Transverse colon (tissue), 4 donors: Measurements from ENCODE around the gene SGSH. TPM values are rescaled to one million over a fixed set of nuclear protein-coding genes. Genes with fewer than 3 reads are reported as not detected.
"Not testable (repeated sequence)": the region's sequence is repeated elsewhere in the genome, so short reads cannot be mapped to it uniquely, and the experiment has no call there.

Source experiments
- DNase-seq: peaks from one replicate; pipeline ENCODE4 v3.0.0-alpha.2; 2019
- H3K27ac ChIP-seq, 4 donors: fragments of 200-600 bp; sonication (generic); 2 replicates each; pipeline ENCODE4 v1.5.1; 2016 to 2018; ENCODE audit warnings: inconsistent platforms in 4 of 4
- H3K27me3 ChIP-seq: fragments of 200-600 bp; sonication (generic); 2 replicates; pipeline ENCODE4 v1.5.1; 2017; ENCODE audit warnings: inconsistent platforms
- H3K36me3 ChIP-seq, 4 donors: fragments of 200-600 bp; sonication (generic); 2 replicates each; pipeline ENCODE4 v1.5.1; 2017 to 2019; ENCODE audit warnings: inconsistent platforms in 4 of 4
- H3K4me1 ChIP-seq, 4 donors: fragments of 200-600 bp; sonication (generic); 2 replicates each; pipeline ENCODE4 v1.5.1; 2017 to 2020; ENCODE audit warnings: inconsistent platforms in 4 of 4
- H3K4me3 ChIP-seq, 4 donors: fragments of 200-600 bp; sonication (generic); 1 replicate in 1 of 4; 2 replicates in 3 of 4; pipeline versions ENCODE4 v1.5.1 to v1.6.1; 2017 to 2019; ENCODE audit warnings: inconsistent platforms in 4 of 4
- H3K9me3 ChIP-seq, 2 donors: fragments of 200-600 bp; sonication (generic); 2 replicates each; pipeline ENCODE4 v1.5.1; 2017 to 2019; ENCODE audit warnings: inconsistent platforms in 2 of 2
- EP300 ChIP-seq: sonication (generic); formaldehyde crosslinking; IDR thresholded peaks from one replicate; pipeline ENCODE4 v1.6.1; 2017; ENCODE audit warnings: antibody characterized with exemption, low read depth
- POLR2A ChIP-seq: fragments of 450-650 bp; IDR thresholded peaks from one replicate; pipeline ENCODE4 v1.6.1; 2016; ENCODE audit warnings: antibody characterized with exemption, mild to moderate bottlenecking, moderate library complexity
- POLR2AphosphoS5 ChIP-seq, 3 donors: sonication (generic); formaldehyde crosslinking; IDR thresholded peaks; one replicate each; pipeline ENCODE4 v1.6.1; 2016; ENCODE audit warnings: antibody characterized with exemption in 3 of 3
- WGBS, 2 donors: methylation state at CpG; one replicate each; pipeline ENCODE4 v1.1.5; 2018; ENCODE audit warnings: low coverage in 1 of 2; 5-methylcytosine and 5-hydroxymethylcytosine counted together
- in situ Hi-C, 4 donors: fragments of 200-750 bp; cut with MboI; loops; one replicate each; pipeline versions ENCODE4 v1.15.0 to v1.15.1; 2017; ENCODE audit warnings: low sequenced_read_pairs in 3 of 4, low pct_ligation_motif_present in 1 of 4, low pct_unique_long_range_greater_than_20kb in 1 of 4
- intact Hi-C: fragments of 100-400 bp; cut with DNase I; formaldehyde crosslinking; loops from one replicate; pipeline ENCODE4 v1.15.1; 2023; ENCODE audit warnings: low total_unique reads
- total RNA-seq, 4 donors: library from RNA; depleted of rRNA; stranded (reverse); fragments of >200 nt; gene quantifications; one replicate each; pipeline ENCODE4 v1.1.0, GENCODE V29; 2016
- TF ChIP-seq, protein P1 (sequence below), 5 experiments: fragments of 200-600 bp in 3 of 5; fragments of 450-650 bp in 2 of 5; sonication (generic) in 3 of 5; IDR thresholded peaks; 1 replicate in 2 of 5; 2 replicates in 3 of 5; pipeline ENCODE4 v1.5.1; 2016 to 2017; ENCODE audit warnings: antibody characterized with exemption in 5 of 5, inconsistent platforms in 3 of 5, mild to moderate bottlenecking in 2 of 5, moderate library complexity in 1 of 5

SGSH gene
- total RNA-seq, 4 donors from 2014 or later, result 26.2 to 66.2 (median 39.9) TPM

DNA sequence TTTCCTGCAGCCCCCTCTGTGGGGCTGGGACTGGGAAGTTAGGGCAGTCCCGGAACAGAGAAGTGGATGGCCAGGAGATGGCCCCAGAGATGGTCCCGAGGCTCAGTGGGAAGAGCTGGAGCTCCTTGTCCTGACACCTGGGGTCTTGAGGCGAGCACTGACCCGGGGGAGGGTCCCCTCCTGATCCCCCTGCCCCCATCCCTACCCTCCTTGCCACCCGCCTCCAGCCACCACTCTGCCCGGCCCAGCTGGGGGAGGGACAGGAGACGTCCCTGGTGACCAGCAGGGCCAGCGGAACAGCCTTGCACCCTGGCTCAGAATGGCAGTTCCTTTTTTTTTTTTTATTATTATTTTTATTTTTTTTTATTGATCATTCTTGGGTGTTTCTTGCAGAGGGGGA is 26.6 kb upstream of the SGSH start:
- no peak for TF ChIP-seq POLR2A
- Histone ChIP-seq H3K4me1 (no peaks in the 10 kb centered on the region), H3K36me3 (peaks cover 0 to 4% (median 0%) of the 10 kb centered on the region in 4 donors), H3K4me3 (no peak overlapping the region), H3K27ac (no peak overlapping the region), H3K27me3 (no peaks in the 10 kb centered on the region), H3K9me3 (no peaks in the 10 kb centered on the region)
- WGBS, 2 donors, result 89% methylated on average over 8 of the region's 8 CpGs; no CpG with 5 or more reads in 1 of the 2 donors
- intact Hi-C loops (no loop called here), in situ Hi-C loops (loop anchor here in 1 of 4 donors (25.0 kb wide), 1 partner anchor 159 kb away; no protein-coding TSS in a partner anchor)
- DNase-seq, result no peak

DNA sequence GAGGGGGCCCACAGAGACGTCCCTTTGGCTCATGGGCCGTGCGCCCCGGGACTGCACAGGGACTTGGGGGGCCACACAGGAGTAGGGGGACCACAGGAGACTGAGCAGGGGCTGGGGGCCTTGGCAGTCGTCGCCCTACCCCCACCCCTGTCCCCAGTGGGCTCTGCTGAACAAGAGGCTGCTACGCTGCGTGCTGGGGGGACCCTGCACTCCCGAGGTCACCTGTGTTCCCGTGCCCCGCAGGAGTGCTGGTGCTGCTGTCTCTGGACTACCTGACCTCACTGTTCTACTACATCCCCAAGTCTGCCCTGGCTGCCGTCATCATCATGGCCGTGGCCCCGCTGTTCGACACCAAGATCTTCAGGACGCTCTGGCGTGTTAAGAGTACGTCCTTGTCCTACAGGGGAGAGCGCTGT is 26.1 kb upstream of the SGSH start:
- TF ChIP-seq POLR2AphosphoS5 (IDR thresholded peaks at IDR 0.05) (no peak), EP300 (no peak), POLR2A (no peak)
- TF ChIP-seq, protein P1, sequence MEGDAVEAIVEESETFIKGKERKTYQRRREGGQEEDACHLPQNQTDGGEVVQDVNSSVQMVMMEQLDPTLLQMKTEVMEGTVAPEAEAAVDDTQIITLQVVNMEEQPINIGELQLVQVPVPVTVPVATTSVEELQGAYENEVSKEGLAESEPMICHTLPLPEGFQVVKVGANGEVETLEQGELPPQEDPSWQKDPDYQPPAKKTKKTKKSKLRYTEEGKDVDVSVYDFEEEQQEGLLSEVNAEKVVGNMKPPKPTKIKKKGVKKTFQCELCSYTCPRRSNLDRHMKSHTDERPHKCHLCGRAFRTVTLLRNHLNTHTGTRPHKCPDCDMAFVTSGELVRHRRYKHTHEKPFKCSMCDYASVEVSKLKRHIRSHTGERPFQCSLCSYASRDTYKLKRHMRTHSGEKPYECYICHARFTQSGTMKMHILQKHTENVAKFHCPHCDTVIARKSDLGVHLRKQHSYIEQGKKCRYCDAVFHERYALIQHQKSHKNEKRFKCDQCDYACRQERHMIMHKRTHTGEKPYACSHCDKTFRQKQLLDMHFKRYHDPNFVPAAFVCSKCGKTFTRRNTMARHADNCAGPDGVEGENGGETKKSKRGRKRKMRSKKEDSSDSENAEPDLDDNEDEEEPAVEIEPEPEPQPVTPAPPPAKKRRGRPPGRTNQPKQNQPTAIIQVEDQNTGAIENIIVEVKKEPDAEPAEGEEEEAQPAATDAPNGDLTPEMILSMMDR (IDR thresholded peaks at IDR 0.05), result no peak
- Histone ChIP-seq H3K27ac (no peak overlapping the region), H3K4me3 (no peak overlapping the region), H3K4me1 (no peaks in the 10 kb centered on the region), H3K36me3 (peaks cover 0 to 4% (median 0%) of the 10 kb centered on the region in 4 donors), H3K27me3 (no peaks in the 10 kb centered on the region), H3K9me3 (no peaks in the 10 kb centered on the region)
- intact Hi-C loops, result no loop called here
- no peak for DNase-seq
- in situ Hi-C loops, result loop anchor here in 1 of 4 donors (25.0 kb wide), 1 partner anchor 159 kb away; no protein-coding TSS in a partner anchor
- WGBS, 2 donors, result 97 to 100% methylated on average over 4 to 7 of the region's 19 CpGs

DNA sequence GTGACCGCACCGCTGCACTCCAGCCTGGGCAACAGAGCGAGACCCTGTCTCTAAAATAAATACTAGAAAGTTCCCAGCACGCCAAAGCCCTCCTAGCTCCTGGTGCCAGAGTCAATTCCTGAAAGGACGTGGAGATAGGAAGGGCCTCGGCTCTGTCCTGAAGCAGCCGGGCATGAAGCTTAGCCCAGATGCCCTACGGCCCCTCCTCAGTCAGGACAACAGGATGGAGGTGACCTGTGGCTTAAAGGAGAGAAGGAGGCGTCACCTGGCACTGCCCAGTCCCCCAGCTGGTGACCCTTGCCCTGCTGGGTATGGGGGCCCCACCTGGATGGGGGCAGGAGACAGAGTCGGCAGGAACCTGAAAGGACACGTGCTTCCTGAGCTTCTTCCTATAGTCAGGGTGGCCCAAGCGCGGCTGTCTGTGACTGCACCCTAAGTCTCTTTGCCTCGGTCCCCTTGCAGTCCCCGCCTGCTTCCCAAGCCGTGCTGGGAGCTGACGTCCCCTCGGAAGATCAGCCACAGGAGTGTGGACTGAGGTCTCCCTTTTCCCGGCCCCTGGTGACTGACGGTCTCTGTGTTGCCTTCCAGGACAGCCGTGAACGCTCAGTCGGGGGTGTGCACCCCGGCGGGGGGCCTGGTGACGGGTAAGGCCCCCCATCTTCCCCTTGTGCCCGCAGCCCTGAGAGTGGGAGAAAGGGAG is 25.6 kb upstream of the SGSH start:
- H3K4me1 ChIP-seq, result no peaks in the 10 kb centered on the region
- no peak overlapping the region for H3K4me3 ChIP-seq
- H3K9me3 ChIP-seq, result no peaks in the 10 kb centered on the region
- no peak for DNase-seq
- 89 to 91% methylated on average over 7 to 27 of the region's 27 CpGs for WGBS, 2 donors
- no peaks in the 10 kb centered on the region for H3K27me3 ChIP-seq
- H3K27ac ChIP-seq, result no peak overlapping the region
- in situ Hi-C loops (loop anchor here in 1 of 4 donors (25.0 kb wide), 1 partner anchor 158 kb away; no protein-coding TSS in a partner anchor), intact Hi-C loops (no loop called here)
- peaks cover 0 to 4% (median 0%) of the 10 kb centered on the region in 4 donors for H3K36me3 ChIP-seq
- TF ChIP-seq POLR2AphosphoS5 (IDR thresholded peaks at IDR 0.05) (no peak), POLR2A (no peak), EP300 (no peak)
- TF ChIP-seq, protein P1 (IDR thresholded peaks at IDR 0.05), result no peak

DNA sequence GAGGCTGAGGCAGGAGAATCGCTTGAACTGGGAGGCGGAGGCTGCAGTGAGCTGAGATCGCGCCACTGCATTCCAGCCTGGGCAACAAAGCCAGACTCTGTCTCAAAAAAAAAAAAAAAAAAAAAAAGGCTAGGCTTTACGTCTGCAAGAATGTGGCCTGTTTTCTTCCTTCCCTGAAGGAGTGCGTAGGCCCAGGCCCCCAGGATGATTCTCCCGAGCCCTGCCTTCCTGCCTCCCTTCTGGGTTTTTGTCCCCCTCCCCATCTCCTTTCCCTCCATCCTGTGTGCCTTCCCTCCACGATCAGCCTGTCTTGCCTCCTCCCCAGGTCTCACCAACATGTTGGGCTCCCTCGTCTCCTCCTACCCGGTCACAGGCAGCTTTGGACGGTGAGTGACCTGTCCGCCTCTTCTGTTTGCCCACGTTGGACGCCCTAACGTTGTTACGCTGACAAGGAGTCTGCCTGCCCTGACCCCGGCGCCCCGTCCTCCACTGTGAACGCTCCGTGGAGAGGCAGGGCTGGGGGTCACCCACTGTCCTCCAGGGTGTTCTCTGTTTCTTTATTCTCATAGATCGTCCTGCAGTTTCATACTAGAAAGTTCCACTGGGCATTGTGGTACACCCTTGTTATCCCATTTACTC is 24.9 kb upstream of the SGSH start:
- 89% methylated on average over 22 of the region's 22 CpGs; no CpG with 5 or more reads in 1 of the 2 donors for WGBS, 2 donors
- H3K9me3 ChIP-seq, result no peaks in the 10 kb centered on the region
- H3K4me3 ChIP-seq, result no peak overlapping the region
- no peak overlapping the region for H3K27ac ChIP-seq
- TF ChIP-seq POLR2AphosphoS5 (IDR thresholded peaks at IDR 0.05), result no peak
- TF ChIP-seq, protein P1 (IDR thresholded peaks at IDR 0.05), result no peak
- no peak for TF ChIP-seq EP300
- no peak for TF ChIP-seq POLR2A
- in situ Hi-C loops (loop anchor here in 1 of 4 donors (25.0 kb wide), 1 partner anchor 158 kb away; no protein-coding TSS in a partner anchor), intact Hi-C loops (no loop called here)
- peaks cover 0 to 4% (median 0%) of the 10 kb centered on the region in 4 donors for H3K36me3 ChIP-seq
- no peaks in the 10 kb centered on the region for H3K4me1 ChIP-seq
- no peaks in the 10 kb centered on the region for H3K27me3 ChIP-seq
- DNase-seq, result no peak

DNA sequence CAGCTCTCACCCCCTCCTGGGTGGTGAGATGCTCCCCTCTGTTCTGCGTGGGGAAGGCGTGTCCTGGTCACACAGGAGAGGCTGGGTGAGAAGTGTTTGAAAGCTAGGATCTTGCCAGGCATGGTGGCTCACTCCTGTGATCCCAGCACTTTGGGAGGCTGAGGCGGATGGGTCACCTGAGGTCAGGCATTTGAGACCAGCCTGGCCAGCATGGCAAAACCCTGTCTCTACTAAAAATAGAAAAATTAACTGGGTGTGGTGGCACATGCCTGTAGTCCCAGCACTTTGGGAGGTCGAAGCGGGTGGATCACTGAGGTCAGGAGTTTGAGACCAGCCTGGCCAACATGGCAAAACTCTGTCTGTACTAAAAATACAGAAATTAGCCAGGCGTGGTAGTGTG is 24.3 kb upstream of the SGSH start:
- H3K4me1 ChIP-seq, H3K9me3 ChIP-seq, H3K27ac ChIP-seq, DNase-seq, H3K4me3 ChIP-seq, H3K36me3 ChIP-seq, intact Hi-C loops, H3K27me3 ChIP-seq: not testable (repeated sequence)
- in situ Hi-C loops, result loop anchor here in 1 of 4 donors (25.0 kb wide), 1 partner anchor 157 kb away; no protein-coding TSS in a partner anchor
- 91% methylated on average over 6 of the region's 6 CpGs; no CpG with 5 or more reads in 1 of the 2 donors for WGBS, 2 donors
